ENCODE data around the gene CRMP1.

CRMP1 gene

GRCh38 chr4:5783486-5783885 lies 109.4 kb downstream of the CRMP1 start:
- DNase-seq: no peak
- no peaks in the 10 kb centered on the region for H4K20me1 ChIP-seq (ENCODE audit: insufficient read depth, low read length)
- no peaks in the 10 kb centered on the region for H3K79me2 ChIP-seq (ENCODE audit: insufficient read depth, low read length)
- H3K27ac ChIP-seq (ENCODE audit: low read length): no peak overlapping the region
- H3K9ac ChIP-seq (ENCODE audit: low read depth, low read length): no peak overlapping the region
- H3K36me3 ChIP-seq (ENCODE audit: insufficient read depth, low read length): no peaks in the 10 kb centered on the region
- no peaks in the 10 kb centered on the region for H3K4me1 ChIP-seq (ENCODE audit: insufficient read depth, low read length)
- H2AFZ ChIP-seq (ENCODE audit: low read depth, low read length): no peak overlapping the region
- no peak overlapping the region for H3K4me2 ChIP-seq (ENCODE audit: insufficient read depth, low read length)
- no peak for ATAC-seq (ENCODE audit: insufficient read depth, low read depth)
- H3K27me3 ChIP-seq (ENCODE audit: insufficient read depth, low read length, poor library complexity): no peaks in the 10 kb centered on the region
- H3K9me3 ChIP-seq (ENCODE audit: insufficient read depth, low read length, severe bottlenecking): no peaks in the 10 kb centered on the region
- TF ChIP-seq CTCF (IDR thresholded peaks at IDR 0.05; ENCODE audit: borderline replicate concordance, extremely low read depth, low read length, poor library complexity, severe bottlenecking) (no peak), EZH2 (IDR thresholded peaks at IDR 0.05; ENCODE audit: borderline replicate concordance, low read depth, low read length, severe bottlenecking) (no peak)
- H3K4me3 ChIP-seq (ENCODE audit: low read depth in 1 of 2, low read length in 2 of 2): no peak overlapping the region

- no peaks in the 10 kb centered on the region for H3K79me2 ChIP-seq (ENCODE audit: insufficient read depth, low read length)
- no peaks in the 10 kb centered on the region for H3K9me3 ChIP-seq (ENCODE audit: insufficient read depth, low read length, severe bottlenecking)
- no peaks in the 10 kb centered on the region for H3K36me3 ChIP-seq (ENCODE audit: insufficient read depth, low read length)
- H3K27me3 ChIP-seq (ENCODE audit: insufficient read depth, low read length, poor library complexity): no peaks in the 10 kb centered on the region
- H3K4me2 ChIP-seq (ENCODE audit: insufficient read depth, low read length): no peak overlapping the region
- no peaks in the 10 kb centered on the region for H3K4me1 ChIP-seq (ENCODE audit: insufficient read depth, low read length)
- DNase-seq: no peak
- TF ChIP-seq EZH2 (IDR thresholded peaks at IDR 0.05; ENCODE audit: borderline replicate concordance, low read depth, low read length, severe bottlenecking): no peak
- TF ChIP-seq CTCF (IDR thresholded peaks at IDR 0.05; ENCODE audit: borderline replicate concordance, extremely low read depth, low read length, poor library complexity, severe bottlenecking): no peak
- no peaks in the 10 kb centered on the region for H4K20me1 ChIP-seq (ENCODE audit: insufficient read depth, low read length)
- no peak overlapping the region for H3K9ac ChIP-seq (ENCODE audit: low read depth, low read length)
- H3K27ac ChIP-seq (ENCODE audit: low read length): no peak overlapping the region
- H2AFZ ChIP-seq (ENCODE audit: low read depth, low read length): no peak overlapping the region
- no peak overlapping the region for H3K4me3 ChIP-seq (ENCODE audit: low read depth in 1 of 2, low read length in 2 of 2)
- ATAC-seq (ENCODE audit: insufficient read depth, low read depth): no peak
Observed at GRCh38 chr4:5782829-5783476, 109.9 kb downstream of the CRMP1 start.

GRCh38 chr4:5781691-5782090 lies 111.2 kb downstream of the CRMP1 start:
- Histone ChIP-seq H3K4me2 (ENCODE audit: insufficient read depth, low read length) (no peak overlapping the region), H3K4me1 (ENCODE audit: insufficient read depth, low read length) (no peaks in the 10 kb centered on the region), H3K27me3 (ENCODE audit: insufficient read depth, low read length, poor library complexity) (no peaks in the 10 kb centered on the region), H3K79me2 (ENCODE audit: insufficient read depth, low read length) (no peaks in the 10 kb centered on the region), H3K9ac (ENCODE audit: low read depth, low read length) (no peak overlapping the region), H3K9me3 (ENCODE audit: insufficient read depth, low read length, severe bottlenecking) (no peaks in the 10 kb centered on the region), H3K4me3 (ENCODE audit: low read depth in 1 of 2, low read length in 2 of 2) (no peak overlapping the region), H3K27ac (ENCODE audit: low read length) (no peak overlapping the region), H3K36me3 (ENCODE audit: insufficient read depth, low read length) (no peaks in the 10 kb centered on the region), H4K20me1 (ENCODE audit: insufficient read depth, low read length) (no peaks in the 10 kb centered on the region), H2AFZ (ENCODE audit: low read depth, low read length) (no peak overlapping the region)
- ATAC-seq (ENCODE audit: insufficient read depth, low read depth) (no peak), DNase-seq (no peak)
- no peak for TF ChIP-seq CTCF (IDR thresholded peaks at IDR 0.05; ENCODE audit: borderline replicate concordance, extremely low read depth, low read length, poor library complexity, severe bottlenecking)
- no peak for TF ChIP-seq EZH2 (IDR thresholded peaks at IDR 0.05; ENCODE audit: borderline replicate concordance, low read depth, low read length, severe bottlenecking)
